GM23338 (cell line): ENCODE data around the gene RIPOR3. TPM values are rescaled to one million over a fixed set of nuclear protein-coding genes. Genes with fewer than 3 reads are reported as not detected.

Source experiments
- ATAC-seq: fragments of 200-7000 bp; cut with Tn5 transposase; 3 replicates; pipeline ENCODE4 v1.9.1; 2020
- DNase-seq: peaks from one replicate; pipeline ENCODE4 v3.0.0-alpha.2; 2015; ENCODE audit warnings: low spot score
- H2AFZ ChIP-seq: fragments of 200-600 bp; sonication (generic); 2 replicates; pipeline ENCODE4 v1.8.0; 2016; ENCODE audit warnings: antibody characterized with exemption, mild to moderate bottlenecking, moderate library complexity
- H3F3A ChIP-seq: fragments of 200-600 bp; sonication (generic); replicated peaks from 2 replicates; pipeline ENCODE4 v1.8.0; 2017; ENCODE audit warnings: antibody characterized with exemption, mixed run types, low read depth
- H3K27ac ChIP-seq: fragments of 200-600 bp; sonication (generic); 2 replicates; pipeline ENCODE4 v1.6.1; 2016; ENCODE audit warnings: low read depth
- H3K27me3 ChIP-seq: fragments of 200-600 bp; sonication (generic); 2 replicates; pipeline ENCODE4 v1.8.0; 2016; ENCODE audit warnings: mild to moderate bottlenecking, mixed run types, moderate library complexity; ENCODE audit not compliant: insufficient read depth
- H3K36me3 ChIP-seq: fragments of 200-600 bp; sonication (generic); 2 replicates; pipeline ENCODE4 v1.8.0; 2016; ENCODE audit warnings: mild to moderate bottlenecking; ENCODE audit not compliant: insufficient read depth
- H3K4me1 ChIP-seq: fragments of 200-600 bp; sonication (generic); 2 replicates; pipeline ENCODE4 v1.8.0; 2016; ENCODE audit warnings: mild to moderate bottlenecking, moderate library complexity; ENCODE audit not compliant: insufficient read depth
- H3K4me2 ChIP-seq: fragments of 200-600 bp; sonication (generic); 2 replicates; pipeline ENCODE4 v1.7.1; 2017; ENCODE audit warnings: mixed run types
- H3K4me3 ChIP-seq: fragments of 200-600 bp; sonication (generic); 2 replicates; pipeline ENCODE4 v1.6.1; 2016; ENCODE audit warnings: mixed run types
- H3K79me2 ChIP-seq: fragments of 200-600 bp; sonication (generic); replicated peaks from 2 replicates; pipeline ENCODE4 v1.8.0; 2017; ENCODE audit warnings: mild to moderate bottlenecking; ENCODE audit not compliant: insufficient read depth
- H3K9me2 ChIP-seq: fragments of 200-600 bp; sonication (generic); 2 replicates; pipeline ENCODE4 v1.8.0; 2017; ENCODE audit not compliant: insufficient read depth
- H4K20me1 ChIP-seq: fragments of 200-600 bp; sonication (generic); replicated peaks from 2 replicates; pipeline ENCODE4 v1.8.0; 2017; ENCODE audit warnings: mild to moderate bottlenecking; ENCODE audit not compliant: insufficient read depth
- H3K27ac Mint-ChIP-seq: 2 replicates; pipeline ENCODE4 v1.8.0; 2020; ENCODE audit warnings: inconsistent platforms, mild to moderate bottlenecking, moderate library complexity, mixed read lengths
- H3K27me3 Mint-ChIP-seq: 3 replicates; pipeline ENCODE4 v1.8.0; 2022; ENCODE audit warnings: low read depth, mild to moderate bottlenecking, moderate library complexity, mixed read lengths, inconsistent platforms; ENCODE audit not compliant: insufficient read depth, poor library complexity
- H3K36me3 Mint-ChIP-seq: 3 replicates; pipeline ENCODE4 v1.8.0; 2021; ENCODE audit warnings: low read depth, mild to moderate bottlenecking, inconsistent platforms, moderate library complexity, mixed read lengths
- H3K4me1 Mint-ChIP-seq: 3 replicates; pipeline ENCODE4 v1.8.0; 2020; ENCODE audit warnings: mild to moderate bottlenecking, inconsistent platforms, mixed read lengths
- H3K4me3 Mint-ChIP-seq: 3 replicates; pipeline ENCODE4 v1.8.0; 2021; ENCODE audit warnings: moderate library complexity, mild to moderate bottlenecking, inconsistent platforms, mixed read lengths
- H3K9me3 Mint-ChIP-seq: 3 replicates; pipeline ENCODE4 v1.8.0; 2020; ENCODE audit warnings: moderate library complexity, mild to moderate bottlenecking, inconsistent platforms, mixed read lengths
- CREB1 ChIP-seq: fragments of 250-450 bp; sonication (Bioruptor Pico); IDR thresholded peaks from 2 replicates; pipeline ENCODE4 v1.5.0; 2020; ENCODE audit warnings: low read depth, mild to moderate bottlenecking, moderate library complexity
- EZH2 ChIP-seq: fragments of 200-600 bp; sonication (generic); IDR thresholded peaks from one replicate; pipeline ENCODE4 v1.8.0; 2017; ENCODE audit warnings: antibody characterized with exemption, mild to moderate bottlenecking, low read depth; ENCODE audit not compliant: unreplicated experiment
- EZH2phosphoT487 ChIP-seq: fragments of 200-600 bp; sonication (generic); IDR thresholded peaks from one replicate; pipeline ENCODE4 v1.8.1; 2018; ENCODE audit warnings: antibody characterized with exemption; ENCODE audit not compliant: unreplicated experiment
- JUNB ChIP-seq: IDR thresholded peaks from one replicate; pipeline ENCODE4 v1.6.1; 2016; ENCODE audit warnings: antibody characterized with exemption; ENCODE audit not compliant: unreplicated experiment
- NANOG ChIP-seq: IDR thresholded peaks from 2 replicates; pipeline ENCODE4 v1.6.1; 2016; ENCODE audit warnings: antibody characterized with exemption, borderline replicate concordance
- POLR2AphosphoS5 ChIP-seq: IDR thresholded peaks from 2 replicates; pipeline ENCODE4 v1.6.1; 2016; ENCODE audit warnings: antibody characterized with exemption, low read depth
- REST ChIP-seq: IDR thresholded peaks from one replicate; pipeline ENCODE4 v1.6.1; 2018; ENCODE audit warnings: antibody characterized with exemption; ENCODE audit not compliant: unreplicated experiment
- STAT1 ChIP-seq: IDR thresholded peaks from one replicate; pipeline ENCODE4 v1.6.1; 2016; ENCODE audit warnings: antibody characterized with exemption; ENCODE audit not compliant: unreplicated experiment
- ZNF114 ChIP-seq: fragments of 250-450 bp; sonication (Bioruptor Pico); IDR thresholded peaks from 2 replicates; pipeline ENCODE4 v1.5.0; 2020; ENCODE audit warnings: mild to moderate bottlenecking, moderate library complexity
- ZNF331 ChIP-seq: fragments of 250-450 bp; sonication (Bioruptor Pico); IDR thresholded peaks from 2 replicates; pipeline ENCODE4 v1.5.0; 2020; ENCODE audit warnings: low read depth, mild to moderate bottlenecking, moderate library complexity
- polyA plus RNA-seq: library from polyadenylated mRNA; unstranded; fragments of >200 nt; fragmentation: Nextera tagmentation; extraction: Ambion mirVana; gene quantifications from 2 replicates; pipeline ENCODE4 v1.2.1, GENCODE V29; 2016
- total RNA-seq: library from RNA; depleted of rRNA; stranded (reverse); fragments of >200 nt; shearing (Covaris generic); gene quantifications from 2 replicates; pipeline ENCODE4 v1.2.3, GENCODE V29; 2014
- TF ChIP-seq, protein P1 (sequence below): IDR thresholded peaks from 2 replicates; pipeline ENCODE4 v1.6.1; 2016; ENCODE audit warnings: antibody characterized with exemption
- TF ChIP-seq, protein P2 (sequence below), 2 experiments: fragments of 200-600 bp in 1 of 2; sonication (generic) in 1 of 2; conservative IDR thresholded peaks; 2 replicates each; pipeline versions ENCODE4 v1.5.1 to v1.6.1; 2016 to 2017; ENCODE audit warnings: antibody characterized with exemption in 2 of 2, low read depth in 2 of 2, mild to moderate bottlenecking in 2 of 2, moderate library complexity in 1 of 2
- TF ChIP-seq, protein P3 (sequence below): fragments of 250-450 bp; sonication (Bioruptor Pico); IDR thresholded peaks from 2 replicates; pipeline ENCODE4 v1.5.0; 2020; ENCODE audit warnings: mild to moderate bottlenecking, moderate library complexity

Gene RIPOR3
- total and polyA plus RNA-seq, 2 experiments from 2014 or later: 4.9 to 6.3 TPM

DNA sequence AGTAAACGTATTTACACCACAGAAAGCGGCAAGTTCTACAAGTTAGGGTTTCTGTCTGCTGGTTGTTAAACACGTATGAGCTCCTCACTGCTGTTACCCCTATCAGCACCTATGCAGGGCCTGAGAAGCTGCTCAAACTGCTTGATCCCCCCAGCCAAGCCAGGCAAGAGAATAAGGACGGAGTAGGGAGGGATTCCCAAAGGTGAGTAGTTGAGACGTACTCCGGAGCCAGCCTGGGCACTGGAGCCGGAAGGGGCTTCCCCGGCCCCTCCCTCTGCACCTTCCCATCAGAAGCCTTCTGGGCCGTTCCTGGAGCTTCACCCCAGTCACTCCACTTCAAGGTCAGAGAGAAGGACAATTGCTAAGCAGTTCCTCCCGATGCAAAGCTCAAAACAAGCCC, 58.0 kb downstream of the RIPOR3 start:
- no peaks in the 10 kb centered on the region for H3K9me3 Mint-ChIP-seq
- H3K9me2 ChIP-seq: no peaks in the 10 kb centered on the region

More for the DNA sequence above, 58.0 kb downstream of the RIPOR3 start:
- Mint-ChIP-seq H3K27me3 (peaks cover 25% of the 10 kb centered on the region), H3K4me3 (no peak overlapping the region), H3K27ac (no peak overlapping the region), H3K4me1 (peaks cover 30% of the 10 kb centered on the region), H3K36me3 (no peaks in the 10 kb centered on the region; the same call in 2 of the 3 replicates)
- peaks cover 5% of the 10 kb centered on the region; the same call in 1 of the 2 replicates for H3F3A ChIP-seq
- no peak for ATAC-seq
- no peak overlapping the region for H2AFZ ChIP-seq
- no peaks in the 10 kb centered on the region for H4K20me1 ChIP-seq
- no peak for TF ChIP-seq REST
- TF ChIP-seq EZH2: no peak
- no peak for TF ChIP-seq CREB1 (CRISPR knock-in tag)
- TF ChIP-seq EZH2phosphoT487: no peak
- TF ChIP-seq ZNF331 (CRISPR knock-in tag): no peak
- TF ChIP-seq STAT1: no peak
- no peak for TF ChIP-seq JUNB
- TF ChIP-seq, protein P1, sequence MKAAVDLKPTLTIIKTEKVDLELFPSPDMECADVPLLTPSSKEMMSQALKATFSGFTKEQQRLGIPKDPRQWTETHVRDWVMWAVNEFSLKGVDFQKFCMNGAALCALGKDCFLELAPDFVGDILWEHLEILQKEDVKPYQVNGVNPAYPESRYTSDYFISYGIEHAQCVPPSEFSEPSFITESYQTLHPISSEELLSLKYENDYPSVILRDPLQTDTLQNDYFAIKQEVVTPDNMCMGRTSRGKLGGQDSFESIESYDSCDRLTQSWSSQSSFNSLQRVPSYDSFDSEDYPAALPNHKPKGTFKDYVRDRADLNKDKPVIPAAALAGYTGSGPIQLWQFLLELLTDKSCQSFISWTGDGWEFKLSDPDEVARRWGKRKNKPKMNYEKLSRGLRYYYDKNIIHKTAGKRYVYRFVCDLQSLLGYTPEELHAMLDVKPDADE: no peak
- TF ChIP-seq ZNF114 (CRISPR knock-in tag): no peak
- TF ChIP-seq, protein P2, sequence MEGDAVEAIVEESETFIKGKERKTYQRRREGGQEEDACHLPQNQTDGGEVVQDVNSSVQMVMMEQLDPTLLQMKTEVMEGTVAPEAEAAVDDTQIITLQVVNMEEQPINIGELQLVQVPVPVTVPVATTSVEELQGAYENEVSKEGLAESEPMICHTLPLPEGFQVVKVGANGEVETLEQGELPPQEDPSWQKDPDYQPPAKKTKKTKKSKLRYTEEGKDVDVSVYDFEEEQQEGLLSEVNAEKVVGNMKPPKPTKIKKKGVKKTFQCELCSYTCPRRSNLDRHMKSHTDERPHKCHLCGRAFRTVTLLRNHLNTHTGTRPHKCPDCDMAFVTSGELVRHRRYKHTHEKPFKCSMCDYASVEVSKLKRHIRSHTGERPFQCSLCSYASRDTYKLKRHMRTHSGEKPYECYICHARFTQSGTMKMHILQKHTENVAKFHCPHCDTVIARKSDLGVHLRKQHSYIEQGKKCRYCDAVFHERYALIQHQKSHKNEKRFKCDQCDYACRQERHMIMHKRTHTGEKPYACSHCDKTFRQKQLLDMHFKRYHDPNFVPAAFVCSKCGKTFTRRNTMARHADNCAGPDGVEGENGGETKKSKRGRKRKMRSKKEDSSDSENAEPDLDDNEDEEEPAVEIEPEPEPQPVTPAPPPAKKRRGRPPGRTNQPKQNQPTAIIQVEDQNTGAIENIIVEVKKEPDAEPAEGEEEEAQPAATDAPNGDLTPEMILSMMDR (conservative IDR thresholded peaks at IDR 0.05; ENCODE audit: low read depth in 2 of 2): no peak
- no peak for TF ChIP-seq POLR2AphosphoS5
- TF ChIP-seq, protein P3, sequence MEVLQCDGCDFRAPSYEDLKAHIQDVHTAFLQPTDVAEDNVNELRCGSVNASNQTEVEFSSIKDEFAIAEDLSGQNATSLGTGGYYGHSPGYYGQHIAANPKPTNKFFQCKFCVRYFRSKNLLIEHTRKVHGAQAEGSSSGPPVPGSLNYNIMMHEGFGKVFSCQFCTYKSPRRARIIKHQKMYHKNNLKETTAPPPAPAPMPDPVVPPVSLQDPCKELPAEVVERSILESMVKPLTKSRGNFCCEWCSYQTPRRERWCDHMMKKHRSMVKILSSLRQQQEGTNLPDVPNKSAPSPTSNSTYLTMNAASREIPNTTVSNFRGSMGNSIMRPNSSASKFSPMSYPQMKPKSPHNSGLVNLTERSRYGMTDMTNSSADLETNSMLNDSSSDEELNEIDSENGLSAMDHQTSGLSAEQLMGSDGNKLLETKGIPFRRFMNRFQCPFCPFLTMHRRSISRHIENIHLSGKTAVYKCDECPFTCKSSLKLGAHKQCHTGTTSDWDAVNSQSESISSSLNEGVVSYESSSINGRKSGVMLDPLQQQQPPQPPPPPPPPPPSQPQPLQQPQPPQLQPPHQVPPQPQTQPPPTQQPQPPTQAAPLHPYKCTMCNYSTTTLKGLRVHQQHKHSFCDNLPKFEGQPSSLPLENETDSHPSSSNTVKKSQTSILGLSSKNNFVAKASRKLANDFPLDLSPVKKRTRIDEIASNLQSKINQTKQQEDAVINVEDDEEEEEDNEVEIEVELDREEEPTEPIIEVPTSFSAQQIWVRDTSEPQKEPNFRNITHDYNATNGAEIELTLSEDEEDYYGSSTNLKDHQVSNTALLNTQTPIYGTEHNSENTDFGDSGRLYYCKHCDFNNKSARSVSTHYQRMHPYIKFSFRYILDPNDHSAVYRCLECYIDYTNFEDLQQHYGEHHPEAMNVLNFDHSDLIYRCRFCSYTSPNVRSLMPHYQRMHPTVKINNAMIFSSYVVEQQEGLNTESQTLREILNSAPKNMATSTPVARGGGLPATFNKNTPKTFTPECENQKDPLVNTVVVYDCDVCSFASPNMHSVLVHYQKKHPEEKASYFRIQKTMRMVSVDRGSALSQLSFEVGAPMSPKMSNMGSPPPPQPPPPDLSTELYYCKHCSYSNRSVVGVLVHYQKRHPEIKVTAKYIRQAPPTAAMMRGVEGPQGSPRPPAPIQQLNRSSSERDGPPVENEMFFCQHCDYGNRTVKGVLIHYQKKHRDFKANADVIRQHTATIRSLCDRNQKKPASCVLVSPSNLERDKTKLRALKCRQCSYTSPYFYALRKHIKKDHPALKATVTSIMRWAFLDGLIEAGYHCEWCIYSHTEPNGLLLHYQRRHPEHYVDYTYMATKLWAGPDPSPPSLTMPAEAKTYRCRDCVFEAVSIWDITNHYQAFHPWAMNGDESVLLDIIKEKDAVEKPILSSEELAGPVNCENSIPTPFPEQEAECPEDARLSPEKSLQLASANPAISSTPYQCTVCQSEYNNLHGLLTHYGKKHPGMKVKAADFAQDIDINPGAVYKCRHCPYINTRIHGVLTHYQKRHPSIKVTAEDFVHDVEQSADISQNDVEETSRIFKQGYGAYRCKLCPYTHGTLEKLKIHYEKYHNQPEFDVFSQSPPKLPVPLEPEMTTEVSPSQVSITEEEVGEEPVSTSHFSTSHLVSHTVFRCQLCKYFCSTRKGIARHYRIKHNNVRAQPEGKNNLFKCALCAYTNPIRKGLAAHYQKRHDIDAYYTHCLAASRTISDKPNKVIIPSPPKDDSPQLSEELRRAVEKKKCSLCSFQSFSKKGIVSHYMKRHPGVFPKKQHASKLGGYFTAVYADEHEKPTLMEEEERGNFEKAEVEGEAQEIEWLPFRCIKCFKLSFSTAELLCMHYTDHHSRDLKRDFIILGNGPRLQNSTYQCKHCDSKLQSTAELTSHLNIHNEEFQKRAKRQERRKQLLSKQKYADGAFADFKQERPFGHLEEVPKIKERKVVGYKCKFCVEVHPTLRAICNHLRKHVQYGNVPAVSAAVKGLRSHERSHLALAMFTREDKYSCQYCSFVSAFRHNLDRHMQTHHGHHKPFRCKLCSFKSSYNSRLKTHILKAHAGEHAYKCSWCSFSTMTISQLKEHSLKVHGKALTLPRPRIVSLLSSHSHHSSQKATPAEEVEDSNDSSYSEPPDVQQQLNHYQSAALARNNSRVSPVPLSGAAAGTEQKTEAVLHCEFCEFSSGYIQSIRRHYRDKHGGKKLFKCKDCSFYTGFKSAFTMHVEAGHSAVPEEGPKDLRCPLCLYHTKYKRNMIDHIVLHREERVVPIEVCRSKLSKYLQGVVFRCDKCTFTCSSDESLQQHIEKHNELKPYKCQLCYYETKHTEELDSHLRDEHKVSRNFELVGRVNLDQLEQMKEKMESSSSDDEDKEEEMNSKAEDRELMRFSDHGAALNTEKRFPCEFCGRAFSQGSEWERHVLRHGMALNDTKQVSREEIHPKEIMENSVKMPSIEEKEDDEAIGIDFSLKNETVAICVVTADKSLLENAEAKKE (CRISPR knock-in tag): no peak
- TF ChIP-seq NANOG: no peak
- no peaks in the 10 kb centered on the region for H3K27me3 ChIP-seq
- H3K27ac ChIP-seq: no peak overlapping the region
- no peaks in the 10 kb centered on the region for H3K36me3 ChIP-seq
- peaks cover 21% of the 10 kb centered on the region for H3K4me1 ChIP-seq
- no peak overlapping the region for H3K4me3 ChIP-seq
- H3K79me2 ChIP-seq: no peaks in the 10 kb centered on the region
- DNase-seq: no peak
- no peak overlapping the region for H3K4me2 ChIP-seq
